Measurements from ENCODE around the gene ADAM12. TPM values are rescaled to one million over a fixed set of nuclear protein-coding genes. Genes with fewer than 3 reads are reported as not detected.

The ADAM12 gene
- total RNA-seq, 4 donors from 2014 or later: 0.26 to 1.6 (median 0.47) TPM; not detected in 1

DNA sequence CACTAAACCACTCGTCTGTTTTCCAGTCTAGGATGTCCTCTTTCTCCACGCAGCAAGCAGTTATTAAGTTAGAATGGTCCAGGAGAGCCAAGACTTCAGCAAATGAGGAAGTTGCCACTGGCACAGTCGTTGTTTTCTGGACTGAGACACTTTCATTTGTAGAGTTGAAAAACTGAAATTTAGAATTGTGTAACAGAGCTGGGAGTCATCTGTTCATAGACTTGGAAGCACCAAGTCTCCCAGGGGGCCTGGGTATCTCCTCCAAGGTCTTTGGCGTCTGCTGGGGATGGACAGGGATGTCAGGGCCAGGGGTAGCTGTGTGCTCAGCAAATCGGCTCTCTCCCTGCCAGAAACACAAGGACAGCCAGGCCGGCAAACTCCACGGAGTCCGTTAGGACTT, 283.5 kb downstream of the ADAM12 start:
- no peak overlapping the region for H3K4me3 ChIP-seq (ENCODE audit: low read depth, poor library complexity, severe bottlenecking)
- no peak for TF ChIP-seq POLR2A (IDR thresholded peaks at IDR 0.05)
- TF ChIP-seq CTCF (IDR thresholded peaks at IDR 0.05): no peak
- WGBS, 2 donors: 59% methylated on average over 8 of the region's 8 CpGs
- DNase-seq (ENCODE audit: low spot score in 2 of 2): peak in 1 of 2 donors; percentile 33
- intact Hi-C loops (cut with DNase I; ENCODE audit: low total_unique reads): no loop called here

DNA sequence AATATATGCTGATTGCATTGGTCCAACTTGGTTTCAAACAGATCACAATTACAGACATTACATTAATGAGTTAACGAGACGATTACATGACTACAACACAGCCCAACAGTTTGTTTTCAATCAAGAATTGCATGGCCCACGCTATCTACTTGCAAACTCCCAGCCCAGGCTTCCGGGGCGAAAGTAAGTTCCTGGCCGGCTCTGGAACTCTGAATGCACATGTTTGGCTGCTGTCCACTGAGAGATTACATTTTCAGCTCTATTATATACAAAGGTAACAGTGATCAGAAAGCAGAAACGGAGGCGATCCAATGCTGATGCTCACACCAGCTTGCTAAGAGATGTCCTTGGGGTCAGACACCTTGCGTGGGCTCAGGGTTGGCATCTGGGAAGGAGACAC, 285.6 kb downstream of the ADAM12 start:
- DNase-seq (ENCODE audit: low spot score in 2 of 2): no peak
- TF ChIP-seq CTCF (IDR thresholded peaks at IDR 0.05) (no peak), POLR2A (IDR thresholded peaks at IDR 0.05) (no peak)
- H3K4me3 ChIP-seq (ENCODE audit: low read depth, poor library complexity, severe bottlenecking): no peak overlapping the region
- intact Hi-C loops (cut with DNase I; ENCODE audit: low total_unique reads): no loop called here
- WGBS, 2 donors: 88% methylated on average over 9 of the region's 9 CpGs

GRCh38 chr10:126101736-126102135, 286.5 kb downstream of the ADAM12 start:
- no peak for TF ChIP-seq CTCF (IDR thresholded peaks at IDR 0.05)
- TF ChIP-seq POLR2A (IDR thresholded peaks at IDR 0.05): no peak
- intact Hi-C loops (cut with DNase I; ENCODE audit: low total_unique reads): no loop called here

DNA sequence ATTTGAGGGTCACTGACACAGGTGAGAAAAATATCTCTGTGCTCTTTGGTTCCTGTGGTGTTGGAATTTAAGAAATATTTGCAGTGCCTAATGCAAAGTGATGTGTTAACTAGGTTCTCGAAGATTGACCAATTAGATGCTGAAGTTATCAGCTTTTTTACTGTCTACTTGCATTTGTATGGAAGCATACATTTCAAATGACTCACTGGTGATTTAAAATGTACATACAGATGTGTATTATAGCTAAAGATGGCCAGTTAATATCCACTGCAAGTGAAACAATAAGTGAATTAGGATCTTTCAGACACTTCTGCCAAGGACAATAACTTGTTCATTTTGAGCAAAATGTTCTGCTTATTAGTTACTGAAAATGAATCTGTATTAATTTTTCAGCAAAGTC, 287.0 kb downstream of the ADAM12 start:
- intact Hi-C loops (cut with DNase I; ENCODE audit: low total_unique reads): no loop called here
- 90% methylated on average over 1 of the region's 1 CpG for WGBS, 2 donors
- TF ChIP-seq POLR2A (IDR thresholded peaks at IDR 0.05): no peak
- no peak for TF ChIP-seq CTCF (IDR thresholded peaks at IDR 0.05)
- H3K4me3 ChIP-seq (ENCODE audit: low read depth, poor library complexity, severe bottlenecking): no peak overlapping the region
- no peak for DNase-seq (ENCODE audit: low spot score in 2 of 2)

More at GRCh38 chr10:126101736-126102135, 286.5 kb downstream of the ADAM12 start:
- H3K4me3 ChIP-seq (ENCODE audit: low read depth, poor library complexity, severe bottlenecking): no peak overlapping the region
- no peak for DNase-seq (ENCODE audit: low spot score in 2 of 2)
- WGBS, 2 donors: 83% methylated on average over 4 of the region's 4 CpGs

GRCh38 chr10:126099366-126099765, 288.9 kb downstream of the ADAM12 start:
- intact Hi-C loops (cut with DNase I; ENCODE audit: low total_unique reads): no loop called here
- TF ChIP-seq CTCF (IDR thresholded peaks at IDR 0.05): no peak
- TF ChIP-seq POLR2A (IDR thresholded peaks at IDR 0.05): no peak
- no peak overlapping the region for H3K4me3 ChIP-seq (ENCODE audit: low read depth, poor library complexity, severe bottlenecking)
- 66 to 71% methylated on average over 3 of the region's 3 CpGs for WGBS, 2 donors
- no peak for DNase-seq (ENCODE audit: low spot score in 2 of 2)

DNA sequence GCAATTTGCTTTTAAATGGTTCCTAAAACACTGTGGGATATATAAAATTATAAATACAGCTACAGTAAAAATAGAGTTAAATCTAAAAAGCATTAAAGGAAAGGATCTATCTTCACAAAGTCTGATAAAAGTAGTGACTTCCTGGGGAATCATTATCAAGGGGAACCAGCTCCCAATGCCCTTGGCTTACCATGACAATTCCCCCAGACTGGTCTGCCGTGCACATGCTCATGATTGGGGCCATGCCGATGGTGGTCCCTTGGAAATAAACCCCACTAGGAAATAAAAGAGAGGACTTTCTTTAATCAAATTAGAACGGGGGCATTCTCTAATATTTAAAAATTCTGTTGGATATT, 290.1 kb downstream of the ADAM12 start:
- WGBS, 2 donors: 85 to 96% methylated on average over 3 of the region's 3 CpGs
- TF ChIP-seq CTCF (IDR thresholded peaks at IDR 0.05) (no peak), POLR2A (IDR thresholded peaks at IDR 0.05) (no peak)

More for the DNA sequence above, 290.1 kb downstream of the ADAM12 start:
- intact Hi-C loops (cut with DNase I; ENCODE audit: low total_unique reads): no loop called here
- no peak for DNase-seq (ENCODE audit: low spot score in 2 of 2)
- no peak overlapping the region for H3K4me3 ChIP-seq (ENCODE audit: low read depth, poor library complexity, severe bottlenecking)
